T1000 (cell line): ENCODE data around the gene GPR183.

ENCODE experiments used
- DNase-seq: peaks from one replicate; lab custom pipeline; 2025; ENCODE audit warnings: mixed read lengths; lab: John Stamatoyannopoulos, UW

GPR183 gene

GRCh38 chr13:99295488-99296252 is 11.5 kb downstream of the GPR183 start:
- DNase-seq, result no peak

DNA sequence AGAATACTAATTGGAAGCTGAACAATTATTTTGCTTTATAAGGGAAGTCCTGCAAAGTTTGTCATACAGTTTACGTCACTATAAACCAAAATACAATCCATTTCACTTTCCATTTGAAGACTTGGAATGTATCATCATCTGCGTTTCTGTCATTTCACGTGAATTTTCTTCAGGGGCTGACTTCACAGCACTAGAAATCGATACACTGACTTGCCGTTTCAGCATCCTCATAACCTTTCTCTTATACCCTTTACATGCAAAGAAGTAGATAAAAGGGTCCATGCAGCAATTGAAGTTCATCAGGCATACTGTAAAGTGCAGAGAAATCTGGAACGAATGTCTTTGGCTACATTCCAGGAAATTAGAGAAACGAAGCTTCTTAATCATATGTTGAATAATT is 12.2 kb downstream of the GPR183 start:
- no peak for DNase-seq

DNA sequence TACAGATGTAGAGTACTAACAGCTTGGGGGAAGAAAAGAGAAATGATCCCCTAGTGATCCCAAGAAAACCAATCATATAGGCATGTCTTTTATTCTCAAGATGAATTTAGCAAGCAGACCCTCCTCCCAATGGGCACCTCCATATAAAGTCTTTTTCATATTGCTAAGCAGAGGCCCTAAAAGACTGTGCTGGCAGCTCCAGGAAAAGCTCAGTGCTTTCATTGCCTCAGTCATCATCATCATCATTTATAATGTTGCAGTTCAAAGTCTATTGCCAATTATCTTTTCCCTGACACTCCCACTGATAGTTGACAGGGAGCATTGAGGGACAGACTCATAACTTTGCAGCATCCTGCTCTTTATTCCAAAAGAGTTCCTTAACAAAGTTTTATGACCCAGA is 13.0 kb downstream of the GPR183 start:
- no peak for DNase-seq

DNA sequence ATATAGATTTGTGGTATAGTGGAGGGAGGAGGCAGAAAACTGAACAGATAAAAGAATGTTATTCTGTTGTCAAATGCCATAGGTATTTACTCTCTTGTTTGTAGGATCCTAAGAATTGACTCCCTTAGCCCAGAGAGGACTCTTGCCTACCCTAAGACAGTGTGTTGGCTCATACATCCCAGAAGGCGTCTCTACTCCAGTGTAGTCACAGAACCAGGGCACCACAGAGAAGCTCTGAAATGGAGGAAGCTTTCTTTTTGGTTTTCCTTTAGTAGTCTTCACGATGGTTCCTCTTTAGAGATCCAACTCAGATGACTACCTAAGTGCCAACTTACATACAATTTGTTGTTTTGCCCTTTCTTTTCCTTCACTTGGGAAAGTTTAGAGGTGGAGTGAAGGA is 14.0 kb downstream of the GPR183 start:
- no peak for DNase-seq

GRCh38 chr13:99290894-99291293 is 16.3 kb downstream of the GPR183 start:
- no peak for DNase-seq

DNA sequence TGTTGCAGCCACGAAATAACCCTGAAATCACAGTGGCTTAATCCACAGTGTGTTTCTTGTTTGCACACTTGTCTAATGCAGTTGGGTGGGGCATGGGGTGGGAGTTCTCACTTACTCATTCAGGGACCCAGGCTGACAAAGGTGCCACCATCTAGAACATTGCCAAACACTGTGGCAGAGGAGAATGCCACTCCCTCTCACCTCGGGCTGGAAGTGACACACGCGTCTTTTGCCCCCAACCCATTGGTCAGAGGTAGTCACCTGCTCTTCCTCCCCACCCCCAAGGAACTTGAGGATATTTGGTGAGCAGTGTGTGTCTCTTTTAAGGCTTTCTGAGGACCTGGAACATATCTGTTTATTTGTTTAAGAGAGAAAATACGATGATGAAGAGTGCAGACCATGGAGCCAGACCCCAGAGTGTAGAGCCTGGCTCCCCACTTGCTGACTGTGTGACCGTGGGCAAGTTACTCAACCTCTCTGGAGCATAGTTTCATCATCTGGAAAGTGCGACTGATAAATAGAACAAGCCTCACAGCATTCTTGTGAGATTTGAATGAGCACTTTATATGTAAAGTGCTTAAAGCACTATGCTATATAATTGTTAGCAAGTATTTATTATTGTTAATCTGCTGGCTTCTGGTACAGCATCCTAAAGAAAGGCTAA is 17.4 kb downstream of the GPR183 start:
- no peak for DNase-seq

- DNase-seq, result no peak
These were observed 17.9 kb downstream of the GPR183 start for GRCh38 chr13:99289271-99289670.

- no peak for DNase-seq
These were observed 19.1 kb downstream of the GPR183 start for GRCh38 chr13:99288089-99288488.

DNA sequence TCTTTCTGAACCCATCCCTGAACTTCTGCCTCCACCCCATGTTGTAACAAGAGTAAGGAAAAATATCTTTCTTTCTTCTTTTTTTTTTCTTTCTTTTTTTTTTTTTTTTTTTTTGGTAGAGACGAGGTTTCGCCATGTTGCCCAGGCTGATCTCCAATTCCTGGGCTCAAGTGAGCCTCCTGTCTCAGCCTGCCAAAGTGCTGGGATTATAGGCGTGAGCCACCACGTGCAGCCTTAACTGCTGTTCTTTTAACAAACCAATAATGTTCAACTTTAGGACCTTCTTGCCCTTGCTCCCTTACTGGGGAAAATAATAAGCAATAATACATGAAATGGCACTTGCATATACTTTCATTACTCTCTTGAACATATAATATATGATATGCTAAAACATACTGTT is 19.6 kb downstream of the GPR183 start:
- DNase-seq, result no peak

DNA sequence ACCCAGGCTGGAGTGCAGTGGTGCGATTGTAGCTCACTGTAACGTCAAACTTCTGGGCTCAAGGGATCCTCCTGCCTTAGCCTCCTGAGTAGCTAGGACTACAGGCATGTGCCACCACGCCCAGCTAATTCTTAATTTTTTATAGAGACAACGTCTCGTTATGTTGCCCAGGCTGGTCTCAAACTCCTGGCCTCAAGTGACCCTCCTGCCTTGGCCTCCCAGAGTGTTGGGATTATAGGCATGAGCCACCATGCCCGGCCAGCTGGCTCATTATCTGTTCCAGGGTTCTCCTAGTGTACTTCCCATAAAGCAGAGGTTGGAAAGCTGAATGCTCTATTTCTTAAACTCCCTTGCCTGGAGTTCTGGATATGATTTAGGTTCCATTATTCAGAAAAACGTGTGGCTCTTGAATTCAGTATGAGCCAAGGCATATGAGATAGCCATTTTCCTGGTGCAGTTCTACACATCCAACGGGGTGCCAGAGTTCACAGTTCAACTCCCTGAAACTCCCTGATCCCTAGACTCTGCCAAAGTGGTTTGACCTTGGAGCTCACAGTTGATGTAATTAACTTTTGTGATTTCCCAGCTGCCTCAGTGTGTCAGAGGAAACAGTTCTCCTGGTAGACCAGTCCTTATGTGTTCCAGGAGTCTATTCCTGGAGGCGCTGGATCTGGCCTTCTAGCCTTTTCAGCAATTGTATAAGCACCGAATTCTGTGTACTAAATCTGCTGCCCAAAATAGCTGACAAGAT is 21.6 kb downstream of the GPR183 start:
- DNase-seq, result no peak

DNA sequence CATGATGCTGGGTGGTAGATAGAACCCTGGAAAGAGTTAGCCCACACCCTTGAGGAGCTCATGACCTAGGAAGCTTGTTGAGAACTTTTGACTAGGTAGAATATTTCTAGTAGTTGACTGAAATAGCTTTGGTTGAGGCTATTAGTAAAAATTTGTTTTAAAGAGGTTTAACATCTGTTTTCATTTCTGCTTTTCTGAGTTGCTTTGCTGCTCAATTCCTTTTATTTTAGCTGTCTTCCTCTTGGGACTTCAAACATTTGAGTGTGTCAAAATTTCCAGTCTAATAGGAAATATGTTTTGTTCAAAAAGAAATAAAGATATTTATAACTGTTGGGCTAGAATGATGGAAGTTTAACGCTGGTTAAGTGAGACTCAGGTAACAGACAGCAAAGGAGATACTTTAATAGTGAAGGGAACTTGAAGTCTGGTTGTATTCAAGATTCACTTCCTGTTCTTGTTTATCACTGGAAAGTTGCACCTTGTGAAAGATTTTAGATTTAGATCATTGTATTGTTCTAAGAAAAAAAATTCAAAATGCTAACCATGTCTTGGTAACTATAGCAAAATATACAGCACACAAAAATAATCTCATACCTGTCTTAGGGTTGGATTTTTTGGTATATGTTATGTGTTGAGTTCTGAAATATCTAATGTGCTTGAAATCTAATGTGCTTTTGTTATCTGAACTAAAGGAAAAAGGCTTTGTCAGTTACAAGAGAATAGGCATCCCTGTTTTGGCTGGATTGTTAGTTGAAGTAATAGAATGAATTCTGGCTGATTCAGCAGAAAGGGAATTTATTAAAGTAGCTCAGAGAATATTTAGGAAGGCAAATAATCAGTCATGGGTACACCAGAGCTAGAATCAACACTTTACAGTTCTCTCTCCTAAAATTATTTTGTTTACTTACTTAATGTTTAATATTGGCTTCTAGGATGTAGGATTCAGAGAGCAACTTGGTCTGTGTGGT is 24.7 kb downstream of the GPR183 start:
- no peak for DNase-seq

- no peak for DNase-seq
These were observed 25.4 kb downstream of the GPR183 start for GRCh38 chr13:99281811-99282263.

DNA sequence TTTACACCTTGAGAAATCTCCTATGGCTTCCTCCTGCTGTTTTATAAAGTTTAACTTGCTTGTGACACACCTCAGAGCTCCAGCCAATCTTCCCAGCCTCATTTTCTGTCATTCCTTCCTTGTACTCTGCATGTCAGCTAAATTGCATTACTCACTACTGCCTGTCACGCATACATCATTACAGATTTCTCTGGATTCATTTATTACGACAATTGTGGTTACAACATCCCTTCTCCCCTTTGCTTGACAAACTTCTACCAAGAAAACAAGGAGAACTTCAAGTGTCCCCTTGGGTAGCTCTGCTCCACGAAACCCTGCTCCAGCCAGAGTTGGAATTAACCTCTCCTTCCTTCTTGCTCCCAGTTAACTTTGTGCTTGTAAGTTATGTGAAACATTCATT is 27.0 kb downstream of the GPR183 start:
- no peak for DNase-seq

- no peak for DNase-seq
These were observed 27.6 kb downstream of the GPR183 start for GRCh38 chr13:99279637-99280036.

DNA sequence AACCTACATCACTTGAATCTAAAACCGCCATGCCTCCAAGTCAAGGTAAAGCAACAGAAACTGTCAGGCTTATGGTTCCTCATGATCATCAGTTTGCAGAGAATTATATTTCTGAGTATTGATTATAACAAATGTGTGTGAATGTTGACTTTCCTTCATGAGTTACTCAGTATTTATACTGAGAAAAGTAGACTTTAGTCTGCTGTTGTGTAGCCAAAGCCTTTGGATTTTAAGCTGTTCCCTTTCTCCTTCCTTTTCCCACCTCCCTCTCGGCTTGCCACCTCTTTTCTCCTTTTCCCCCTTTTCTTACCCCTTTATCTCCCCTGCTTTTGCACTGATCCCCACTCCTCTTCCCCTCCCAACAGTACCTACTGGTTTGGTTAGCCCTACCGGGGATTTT is 28.4 kb downstream of the GPR183 start:
- DNase-seq, result no peak

GRCh38 chr13:99278200-99278599 is 29.0 kb downstream of the GPR183 start:
- no peak for DNase-seq

- DNase-seq, result no peak
These were observed 29.6 kb downstream of the GPR183 start for GRCh38 chr13:99277629-99278028.

GRCh38 chr13:99276706-99277105 is 30.5 kb downstream of the GPR183 start:
- no peak for DNase-seq

DNA sequence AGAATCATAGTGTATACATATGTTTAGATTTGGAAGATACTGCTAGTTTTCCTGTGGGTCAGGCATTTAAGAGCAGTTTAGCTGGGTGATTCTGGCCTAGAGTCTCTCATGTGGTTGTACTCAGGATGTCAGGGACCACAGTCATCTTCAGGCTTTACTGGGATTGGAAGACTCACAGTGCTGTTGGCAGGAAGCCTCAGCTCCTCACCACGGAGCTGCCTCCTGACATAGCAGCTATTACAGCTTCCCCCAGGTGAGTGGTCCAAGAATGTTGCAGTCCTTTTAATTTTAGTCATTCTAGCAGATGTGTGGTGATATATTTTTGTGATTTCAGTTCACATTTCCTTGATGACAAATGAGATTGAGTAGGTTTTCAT is 32.1 kb downstream of the GPR183 start:
- DNase-seq, result no peak

GRCh38 chr13:99273128-99273527 is 34.1 kb downstream of the GPR183 start:
- no peak for DNase-seq

GRCh38 chr13:99272481-99272880 is 34.7 kb downstream of the GPR183 start:
- DNase-seq, result no peak

GRCh38 chr13:99271249-99271648 is 36.0 kb downstream of the GPR183 start:
- no peak for DNase-seq
